Breast epithelium (tissue), 3 donors: ENCODE data around the gene ING5.

ENCODE experiments used
- POLR2A ChIP-seq: fragments of 450-650 bp; IDR thresholded peaks from one replicate; pipeline ENCODE4 v1.6.1; 2016; ENCODE audit warnings: antibody characterized with exemption, mild to moderate bottlenecking, moderate library complexity
- POLR2AphosphoS5 ChIP-seq, 3 donors: sonication (generic); formaldehyde crosslinking; IDR thresholded peaks; one replicate each; pipeline ENCODE4 v1.6.1; 2017; ENCODE audit warnings: antibody characterized with exemption in 3 of 3
- TF ChIP-seq, protein P1 (sequence below), 3 donors: fragments of 450-650 bp; IDR thresholded peaks; one replicate each; pipeline ENCODE4 v1.5.1; 2016 to 2017; ENCODE audit warnings: antibody characterized with exemption in 3 of 3, mild to moderate bottlenecking in 3 of 3, moderate library complexity in 3 of 3

DNA sequence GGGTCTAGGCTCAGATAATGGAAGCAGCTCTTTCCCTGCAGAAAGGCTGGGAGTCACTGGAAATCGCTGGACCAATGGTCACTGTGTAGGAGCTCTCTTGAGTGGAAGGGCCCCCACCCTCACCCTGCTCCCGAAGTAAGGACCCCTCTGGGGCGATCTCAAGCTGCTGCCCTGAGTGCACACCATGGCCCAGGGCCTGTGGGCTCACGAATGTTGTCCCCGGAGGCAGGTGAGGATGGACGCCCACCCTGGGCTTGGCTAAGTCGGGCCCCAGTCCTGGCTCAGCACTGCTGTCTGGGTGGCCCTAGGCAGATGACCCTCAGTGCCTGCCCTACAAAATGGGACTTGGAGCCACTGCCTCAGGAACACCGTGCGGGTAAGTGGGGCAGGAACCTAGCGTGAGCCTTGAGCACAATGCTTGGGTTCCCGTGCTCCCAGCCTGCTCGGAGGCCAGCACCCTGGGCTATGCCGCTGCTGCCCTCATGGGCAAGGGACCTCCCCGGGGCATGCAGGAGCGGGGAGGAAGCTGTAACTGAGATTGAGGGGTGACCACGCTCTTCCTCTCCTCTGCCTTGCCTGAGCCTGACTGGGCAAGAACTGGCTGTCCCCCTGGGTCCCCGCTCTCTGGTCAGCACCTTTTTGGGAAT is 36.3 kb downstream of the ING5 start:
- TF ChIP-seq, protein P1, sequence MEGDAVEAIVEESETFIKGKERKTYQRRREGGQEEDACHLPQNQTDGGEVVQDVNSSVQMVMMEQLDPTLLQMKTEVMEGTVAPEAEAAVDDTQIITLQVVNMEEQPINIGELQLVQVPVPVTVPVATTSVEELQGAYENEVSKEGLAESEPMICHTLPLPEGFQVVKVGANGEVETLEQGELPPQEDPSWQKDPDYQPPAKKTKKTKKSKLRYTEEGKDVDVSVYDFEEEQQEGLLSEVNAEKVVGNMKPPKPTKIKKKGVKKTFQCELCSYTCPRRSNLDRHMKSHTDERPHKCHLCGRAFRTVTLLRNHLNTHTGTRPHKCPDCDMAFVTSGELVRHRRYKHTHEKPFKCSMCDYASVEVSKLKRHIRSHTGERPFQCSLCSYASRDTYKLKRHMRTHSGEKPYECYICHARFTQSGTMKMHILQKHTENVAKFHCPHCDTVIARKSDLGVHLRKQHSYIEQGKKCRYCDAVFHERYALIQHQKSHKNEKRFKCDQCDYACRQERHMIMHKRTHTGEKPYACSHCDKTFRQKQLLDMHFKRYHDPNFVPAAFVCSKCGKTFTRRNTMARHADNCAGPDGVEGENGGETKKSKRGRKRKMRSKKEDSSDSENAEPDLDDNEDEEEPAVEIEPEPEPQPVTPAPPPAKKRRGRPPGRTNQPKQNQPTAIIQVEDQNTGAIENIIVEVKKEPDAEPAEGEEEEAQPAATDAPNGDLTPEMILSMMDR (IDR thresholded peaks at IDR 0.05) = no peak
- no peak for TF ChIP-seq POLR2A
- no peak for TF ChIP-seq POLR2AphosphoS5 (IDR thresholded peaks at IDR 0.05)
